SK-N-MC (cell line): Measurements from ENCODE around the gene HDAC4.

Source experiments
- DNase-seq: peaks from one replicate; pipeline ENCODE4 v3.0.0-alpha.2; 2011; ENCODE audit warnings: low read depth, low spot score
- H3K27ac ChIP-seq: fragments of 200-600 bp; sonication (generic); 2 replicates; pipeline ENCODE4 v1.5.1; 2016; ENCODE audit warnings: mixed run types
- H3K36me3 ChIP-seq: fragments of 200-600 bp; sonication (generic); 2 replicates; pipeline ENCODE4 v1.6.1; 2017; ENCODE audit warnings: antibody characterized with exemption, low read length, mixed read lengths; ENCODE audit not compliant: insufficient read depth
- H3K4me3 ChIP-seq: fragments of 200-600 bp; sonication (generic); 2 replicates; pipeline ENCODE4 v1.5.1; 2016
- H3K9ac ChIP-seq: fragments of 200-600 bp; sonication (generic); 2 replicates; pipeline ENCODE4 v1.8.0; 2017; ENCODE audit warnings: mixed run types, mixed read lengths; ENCODE audit not compliant: insufficient read length
- H3K9me3 ChIP-seq: fragments of 200-600 bp; sonication (generic); 2 replicates; pipeline ENCODE4 v1.6.1; 2017; ENCODE audit warnings: low read depth, mild to moderate bottlenecking, antibody characterized with exemption, low read length, moderate library complexity, mixed read lengths
- EZH2 ChIP-seq: fragments of 200-600 bp; sonication (generic); IDR thresholded peaks from one replicate; pipeline ENCODE4 v1.6.1; 2017; ENCODE audit warnings: antibody characterized with exemption
- FOXP2 ChIP-seq: optimal IDR thresholded peaks from 2 replicates; pipeline ENCODE3; 2011; ENCODE audit warnings: mild to moderate bottlenecking, moderate library complexity; ENCODE audit not compliant: insufficient read depth; ENCODE audit errors: extremely low read length, control extremely low read depth
- POLR2AphosphoS5 ChIP-seq: IDR thresholded peaks from 2 replicates; pipeline ENCODE4 v1.6.1; 2012; ENCODE audit warnings: mild to moderate bottlenecking, low read depth, low read length, borderline replicate concordance

HDAC4 gene

DNA sequence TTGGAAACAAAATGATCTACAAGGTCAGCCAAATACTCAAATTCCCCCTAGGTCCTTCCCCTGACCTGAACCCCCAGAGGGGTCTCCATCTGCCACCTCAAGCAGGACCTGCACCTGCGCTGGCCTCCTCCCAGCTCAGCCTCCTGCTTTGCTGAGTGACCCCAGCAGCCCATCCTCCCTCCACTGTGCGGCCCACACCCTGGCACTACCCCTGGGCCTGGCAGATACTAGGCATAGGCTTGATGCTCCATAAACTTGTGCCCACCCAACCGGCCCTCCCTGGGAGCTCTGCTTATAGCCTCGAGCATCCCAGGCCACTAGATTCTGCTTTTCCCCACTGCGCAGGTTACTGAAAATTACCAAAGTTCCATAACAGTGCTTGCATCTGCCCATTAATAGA lies 156.2 kb downstream of the HDAC4 start:
- H3K27ac ChIP-seq: no peak overlapping the region
- DNase-seq: no peak
- H3K9ac ChIP-seq: no peak overlapping the region
- H3K4me3 ChIP-seq: no peak overlapping the region
- H3K9me3 ChIP-seq: no peaks in the 10 kb centered on the region
- TF ChIP-seq FOXP2 (no peak), EZH2 (no peak), POLR2AphosphoS5 (no peak)
- no peaks in the 10 kb centered on the region for H3K36me3 ChIP-seq

DNA sequence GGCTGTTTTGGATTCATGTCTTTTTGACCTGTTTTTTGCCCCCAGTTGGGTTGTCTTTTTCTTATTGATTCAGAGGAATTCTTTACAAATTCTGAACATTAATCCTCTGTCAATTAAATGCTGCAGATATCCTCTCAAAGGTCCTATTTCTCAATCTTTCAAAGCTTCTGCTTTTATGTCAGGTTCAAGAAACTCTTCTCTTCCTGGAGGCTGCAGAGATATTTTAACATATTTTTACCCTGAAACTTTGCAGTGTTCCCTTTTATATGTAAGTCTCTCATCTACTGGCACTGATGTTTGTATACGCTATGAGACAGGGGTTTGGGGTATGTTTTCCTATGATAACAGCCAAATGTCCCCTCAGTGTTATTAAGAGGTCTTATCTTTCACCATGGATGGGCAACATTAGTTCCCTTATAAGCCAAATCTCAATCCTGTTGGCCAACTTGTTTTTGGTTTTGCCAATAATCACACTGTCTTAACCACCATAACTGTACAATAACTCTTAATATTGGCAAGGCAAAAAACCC lies 159.3 kb downstream of the HDAC4 start:
- no peak for TF ChIP-seq FOXP2
- TF ChIP-seq POLR2AphosphoS5: no peak
- no peak for TF ChIP-seq EZH2
- H3K36me3 ChIP-seq: no peaks in the 10 kb centered on the region
- H3K9me3 ChIP-seq: no peaks in the 10 kb centered on the region
- no peak overlapping the region for H3K4me3 ChIP-seq
- no peak overlapping the region for H3K9ac ChIP-seq
- H3K27ac ChIP-seq: no peak overlapping the region
- DNase-seq: no peak

DNA sequence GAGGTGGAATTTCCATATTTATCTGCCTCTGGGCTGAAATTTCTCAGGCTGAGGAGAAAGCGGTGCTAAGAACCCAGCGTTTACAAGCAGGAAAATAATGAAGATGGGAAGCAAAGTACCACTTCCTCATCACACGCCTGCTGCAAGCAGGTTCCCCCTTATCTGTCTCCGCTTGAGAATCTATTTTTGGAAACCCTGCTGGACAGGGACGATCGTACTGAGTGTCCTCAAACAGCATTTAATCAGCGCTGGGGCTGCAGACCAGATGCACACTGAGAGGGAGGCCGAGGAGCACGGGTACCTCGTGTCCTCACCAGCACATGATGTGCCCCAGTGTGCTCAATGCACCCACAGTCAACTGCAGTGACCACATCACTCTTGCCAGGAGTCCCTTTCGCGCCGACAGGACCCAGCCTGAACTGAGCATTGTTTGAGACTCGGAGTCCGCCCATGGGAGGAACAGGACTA lies 160.4 kb downstream of the HDAC4 start:
- DNase-seq: no peak
- Histone ChIP-seq H3K4me3 (no peak overlapping the region), H3K9me3 (no peaks in the 10 kb centered on the region), H3K36me3 (no peaks in the 10 kb centered on the region), H3K27ac (no peak overlapping the region), H3K9ac (no peak overlapping the region)
- no peak for TF ChIP-seq EZH2
- TF ChIP-seq FOXP2: no peak
- no peak for TF ChIP-seq POLR2AphosphoS5

DNA sequence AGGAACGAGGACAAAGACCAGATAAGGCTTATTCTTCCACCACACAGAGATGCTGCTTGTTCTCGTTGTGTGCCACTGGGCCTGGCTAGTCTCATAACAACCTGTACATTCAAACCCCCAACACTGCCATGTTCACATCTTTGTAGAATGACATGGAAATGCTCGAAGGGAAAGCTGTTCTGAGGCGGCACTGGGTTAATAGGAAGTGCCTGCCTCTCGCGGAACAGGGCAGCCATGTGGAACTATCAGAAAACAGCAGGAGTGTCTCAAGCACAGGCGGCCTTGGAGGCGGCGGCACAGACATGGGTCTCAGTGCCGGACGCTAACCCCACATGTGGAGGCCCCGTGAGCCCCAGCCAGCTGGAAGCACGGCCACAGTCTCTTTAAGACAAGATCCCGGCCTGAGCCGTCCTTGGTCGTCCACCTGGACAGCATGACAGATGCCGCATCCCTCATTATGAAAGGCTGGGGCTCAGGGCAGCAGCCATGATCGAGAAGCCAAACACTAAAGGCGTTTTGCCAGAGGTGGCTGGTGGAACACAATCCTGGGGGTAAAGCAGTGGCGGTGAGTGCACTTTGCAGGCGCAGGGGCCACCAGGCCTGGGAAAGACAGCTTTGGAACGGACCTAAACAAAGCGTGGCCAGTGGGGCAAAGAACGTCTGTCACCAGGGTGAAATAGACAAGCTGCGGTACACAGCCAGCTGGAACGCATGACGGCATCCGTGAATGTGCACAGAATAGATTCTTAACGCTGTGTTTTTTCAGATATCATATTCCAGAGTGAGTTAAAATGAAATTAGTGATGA lies 161.0 kb downstream of the HDAC4 start:
- no peak overlapping the region for H3K4me3 ChIP-seq
- H3K36me3 ChIP-seq: no peaks in the 10 kb centered on the region
- TF ChIP-seq POLR2AphosphoS5 (no peak), FOXP2 (no peak), EZH2 (no peak)
- no peak for DNase-seq
- no peaks in the 10 kb centered on the region for H3K9me3 ChIP-seq
- H3K9ac ChIP-seq: no peak overlapping the region
- H3K27ac ChIP-seq: no peak overlapping the region

DNA sequence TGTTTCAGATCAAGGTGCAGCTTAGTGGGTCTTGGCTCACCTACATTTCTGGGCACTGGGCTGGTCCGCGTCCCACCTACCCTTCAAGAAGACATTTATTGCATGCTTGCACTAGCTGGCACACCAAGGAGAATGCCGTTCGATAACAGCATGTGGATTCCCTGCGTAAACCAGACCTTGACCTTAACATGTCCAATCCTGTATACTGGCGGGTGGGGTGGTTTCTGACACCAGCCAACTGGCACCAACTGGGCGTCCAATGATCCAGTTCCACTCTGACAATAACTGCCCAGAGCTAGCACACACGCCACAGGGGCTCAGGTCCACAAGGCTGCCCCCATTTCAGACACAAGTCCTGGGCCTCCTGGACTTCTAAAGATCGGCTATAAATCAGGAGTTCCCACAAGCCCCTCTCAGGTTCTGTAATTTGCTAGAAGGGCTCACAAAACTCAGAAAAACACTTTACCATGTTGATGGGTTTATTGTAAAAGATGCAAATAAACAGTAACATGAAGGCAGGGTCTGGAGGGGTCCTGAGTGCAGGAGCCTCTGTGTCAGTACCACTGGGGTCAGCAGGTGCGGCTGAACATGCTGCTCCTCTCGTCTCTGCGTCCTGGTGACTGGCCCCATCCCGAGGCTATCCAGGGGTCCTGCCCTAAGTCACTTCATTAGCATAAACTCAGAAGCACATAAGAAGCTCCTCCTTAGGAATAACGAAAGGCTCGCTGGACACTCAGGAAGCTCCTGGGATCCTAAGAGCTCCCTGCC lies 161.8 kb downstream of the HDAC4 start:
- DNase-seq: no peak
- Histone ChIP-seq H3K27ac (no peak overlapping the region), H3K9me3 (no peaks in the 10 kb centered on the region), H3K36me3 (no peaks in the 10 kb centered on the region), H3K4me3 (no peak overlapping the region), H3K9ac (no peak overlapping the region)
- no peak for TF ChIP-seq POLR2AphosphoS5

DNA sequence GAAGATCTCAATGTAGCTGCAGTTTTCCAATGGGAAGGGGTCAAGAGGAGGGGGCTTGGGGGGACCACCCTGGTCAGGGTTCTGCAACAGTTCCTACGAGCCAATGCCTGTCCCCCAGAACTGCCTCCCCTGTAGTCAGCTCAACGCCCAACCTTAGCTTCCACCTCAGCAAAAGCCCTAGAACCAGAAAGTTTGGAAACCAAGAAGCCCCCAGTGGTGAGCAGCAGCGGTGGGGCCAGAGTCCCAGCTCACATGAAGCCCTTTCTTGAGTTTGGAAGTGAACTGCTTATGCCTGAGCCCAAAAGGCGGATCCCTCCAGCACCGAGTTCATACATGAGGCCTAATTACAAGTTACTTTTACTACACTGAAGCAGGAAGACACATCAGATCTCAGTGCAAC lies 162.4 kb downstream of the HDAC4 start:
- TF ChIP-seq EZH2: no peak
- TF ChIP-seq FOXP2: no peak
- TF ChIP-seq POLR2AphosphoS5: no peak
- H3K9ac ChIP-seq: no peak overlapping the region
- no peaks in the 10 kb centered on the region for H3K36me3 ChIP-seq
- no peak for DNase-seq
- no peak overlapping the region for H3K27ac ChIP-seq
- no peaks in the 10 kb centered on the region for H3K9me3 ChIP-seq
- no peak overlapping the region for H3K4me3 ChIP-seq

DNA sequence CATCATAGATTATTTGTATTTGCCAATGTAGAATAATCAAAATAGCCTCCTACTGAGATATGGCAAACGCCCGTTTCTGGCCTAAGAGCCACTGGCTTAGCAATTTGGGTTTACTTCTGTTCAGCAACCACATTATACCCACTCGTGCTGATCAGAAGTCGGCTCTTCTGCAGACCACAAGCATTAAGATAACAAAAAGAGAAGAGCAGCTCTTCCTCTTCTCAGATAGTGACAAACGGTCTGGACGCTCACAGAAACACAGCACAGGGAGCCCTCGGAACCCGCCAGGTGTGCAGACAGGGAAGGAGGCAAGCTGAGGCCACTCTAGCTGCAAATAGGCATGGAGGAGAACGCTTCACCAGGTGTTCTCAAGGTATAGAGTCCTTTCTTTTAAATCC lies 164.0 kb downstream of the HDAC4 start:
- Histone ChIP-seq H3K9ac (no peak overlapping the region), H3K9me3 (no peaks in the 10 kb centered on the region), H3K27ac (no peak overlapping the region), H3K4me3 (no peak overlapping the region), H3K36me3 (no peaks in the 10 kb centered on the region)
- no peak for DNase-seq
- no peak for TF ChIP-seq EZH2
- no peak for TF ChIP-seq POLR2AphosphoS5
- no peak for TF ChIP-seq FOXP2

DNA sequence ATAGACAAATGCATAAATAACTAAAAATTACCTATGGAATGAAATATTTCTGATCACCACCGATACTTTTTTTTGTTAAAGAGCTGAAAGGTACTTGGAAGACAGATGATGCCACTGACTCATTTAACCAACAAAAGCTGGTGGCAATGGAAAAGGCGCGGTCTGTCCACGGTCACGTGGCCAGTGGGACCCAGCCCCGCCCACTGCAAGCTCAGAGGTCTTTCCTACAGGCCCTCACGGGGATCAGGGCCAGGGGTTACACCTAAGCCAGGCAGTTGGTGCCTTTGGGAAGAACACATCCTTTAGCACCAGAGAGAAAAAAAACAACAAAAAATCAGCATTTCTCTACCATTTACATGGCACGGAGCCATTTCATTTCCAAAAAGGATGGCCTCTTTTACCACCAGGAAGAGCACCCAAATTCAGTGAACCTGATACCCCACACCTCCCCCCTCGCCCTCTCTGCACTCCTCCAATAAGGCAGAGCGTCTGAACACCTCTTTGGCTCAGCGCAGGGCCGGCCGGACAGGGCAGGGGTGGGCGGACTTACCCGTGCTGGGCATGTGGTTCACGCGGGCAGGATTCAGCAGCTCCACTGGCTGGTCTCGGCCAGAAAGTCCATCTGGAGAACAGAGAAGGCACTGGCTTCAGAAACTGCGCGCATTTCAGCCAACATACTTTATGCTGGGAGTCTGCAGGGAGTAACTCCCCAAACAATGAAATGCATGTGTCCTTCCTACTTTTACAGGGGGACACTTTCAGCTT lies 164.6 kb downstream of the HDAC4 start:
- no peak for DNase-seq
- no peak for TF ChIP-seq EZH2
- TF ChIP-seq POLR2AphosphoS5: no peak
- TF ChIP-seq FOXP2: no peak
- Histone ChIP-seq H3K9ac (no peak overlapping the region), H3K4me3 (no peak overlapping the region), H3K36me3 (no peaks in the 10 kb centered on the region), H3K27ac (no peak overlapping the region), H3K9me3 (no peaks in the 10 kb centered on the region)
